Adrenal gland (tissue), 12 donors: ENCODE measurements around the gene PRKN. TPM values are rescaled to one million over a fixed set of nuclear protein-coding genes. Genes with fewer than 3 reads are reported as not detected.

Source experiments
- DNase-seq, 7 donors: peaks; one replicate each; pipeline ENCODE4 v3.0.0-alpha.2; 2019 to 2020
- H3K27ac ChIP-seq, 5 donors: fragments of 200-600 bp; sonication (generic) in 4 of 5; 1 replicate in 3 of 5; 2 replicates in 2 of 5; pipeline versions ENCODE4 v1.5.1 to v1.8.0; 2016 to 2020; ENCODE audit warnings: mild to moderate bottlenecking in 1 of 5
- H3K27me3 ChIP-seq: fragments of 200-600 bp; 2 replicates; pipeline ENCODE4 v1.8.0; 2021
- H3K36me3 ChIP-seq, 2 donors: fragments of 200-600 bp; replicated peaks in 1 of 2; 1 replicate in 1 of 2; 2 replicates in 1 of 2; pipeline versions ENCODE4 v1.5.1 to v1.8.0; 2018 to 2022
- H3K4me1 ChIP-seq, 2 donors: fragments of 200-600 bp; replicated peaks in 1 of 2; 1 replicate in 1 of 2; 2 replicates in 1 of 2; pipeline versions ENCODE4 v1.5.1 to v1.8.0; 2018 to 2021
- H3K4me3 ChIP-seq, 4 donors: fragments of 200-600 bp; sonication (generic) in 3 of 4; one replicate each; pipeline ENCODE4 v1.5.1; 2016 to 2018
- H3K9me3 ChIP-seq, 3 donors: fragments of 200-600 bp; sonication (generic) in 1 of 3; replicated peaks in 1 of 3; 1 replicate in 2 of 3; 2 replicates in 1 of 3; pipeline versions ENCODE4 v1.5.1 to v1.8.0; 2016 to 2021
- CTCF ChIP-seq, 6 experiments: fragments of 450-650 bp in 4 of 6; fragments of 200-600 bp in 2 of 6; sonication (generic) in 1 of 6; IDR thresholded peaks; 1 replicate in 5 of 6; 2 replicates in 1 of 6; pipeline versions ENCODE4 v1.5.1 to v1.8.0; 2016 to 2021; ENCODE audit warnings: antibody characterized with exemption in 6 of 6, mild to moderate bottlenecking in 2 of 6, moderate library complexity in 1 of 6
- POLR2A ChIP-seq, 2 donors: fragments of 450-650 bp; IDR thresholded peaks; one replicate each; pipeline ENCODE4 v1.6.1; 2017; ENCODE audit warnings: antibody characterized with exemption in 2 of 2, mild to moderate bottlenecking in 2 of 2, moderate library complexity in 1 of 2
- WGBS, 4 donors: extraction: QIAGEN DNeasy Blood & Tissue Kit in 2 of 4; methylation state at CpG; one replicate each; pipeline versions ENCODE4 v1.1.5 to v1.1.7; 2013 to 2017; 5-methylcytosine and 5-hydroxymethylcytosine counted together
- intact Hi-C, 2 donors: fragments of 100-400 bp; cut with DNase I; formaldehyde crosslinking; loops; one replicate each; pipeline versions ENCODE4 v1.14.1 to v1.15.0; 2022 to 2023
- polyA plus RNA-seq, 3 donors: library from polyadenylated mRNA; stranded (reverse); fragments of 200-250 nt in 2 of 3; fragments of 350-450 nt in 1 of 3; fragmentation: Illumina TruSeq in 1 of 3; extraction: RNeasy Lipid Tissue Mini Kit (QIAGEN cat#74804) in 1 of 3; gene quantifications; one replicate each; pipeline ENCODE4 v1.2.3, GENCODE V29; 2013 to 2014
- total RNA-seq, 9 donors: library from RNA; depleted of rRNA in 4 of 9; stranded (reverse); fragments of >200 nt in 4 of 9; fragments of 120-200 nt in 1 of 9; fragmentation: NEBNext Ultra II Directional in 1 of 9; extraction: Animal tissue kit (Norgen Biotek cat#: 25700) in 1 of 9; gene quantifications; one replicate each; pipeline versions ENCODE4 v1.1.0 to v1.2.4, GENCODE V29; 2013 to 2023
- donor health status: healthy with polysubstance abuse.
- donor health status: Bipolar disorder and iron deficiency.
- donor health status: DM: yes; HTN: yes; CAD: no.
- donor health status: DM: no; HTN: no; CAD: no.
- donor health status: DM: no; HTN: no; CAD: no.
- donor health status: DM: yes; HTN: yes; CAD: no.

The PRKN gene
- total and polyA plus RNA-seq, 12 donors: 1.9 to 159 (median 13.3) TPM

- 83 to 90% (median 87%) methylated on average over 2 of the region's 2 CpGs for WGBS, 4 donors
- DNase-seq: no peak
- no peak overlapping the region for H3K4me3 ChIP-seq
- H3K27me3 ChIP-seq: no peaks in the 10 kb centered on the region
- no peaks in the 10 kb centered on the region for H3K36me3 ChIP-seq
- no peak overlapping the region for H3K27ac ChIP-seq
- TF ChIP-seq POLR2A (IDR thresholded peaks at IDR 0.05) (no peak), CTCF (IDR thresholded peaks at IDR 0.05) (no peak)
- intact Hi-C loops: no loop called here
- no peaks in the 10 kb centered on the region for H3K9me3 ChIP-seq
- peaks cover 5 to 15% of the 10 kb centered on the region in 2 donors for H3K4me1 ChIP-seq
Measured at GRCh38 chr6:162722226-162722625, 5.3 kb downstream of the PRKN start.

- no peak overlapping the region for H3K4me3 ChIP-seq
- intact Hi-C loops: no loop called here
- no peak overlapping the region for H3K27ac ChIP-seq
- TF ChIP-seq POLR2A (IDR thresholded peaks at IDR 0.05) (no peak), CTCF (IDR thresholded peaks at IDR 0.05) (no peak)
- H3K36me3 ChIP-seq: no peaks in the 10 kb centered on the region
- H3K9me3 ChIP-seq: no peaks in the 10 kb centered on the region
- peaks cover 0 to 9% of the 10 kb centered on the region in 2 donors for H3K4me1 ChIP-seq
- 92 to 97% (median 95%) methylated on average over 2 of the region's 2 CpGs for WGBS, 4 donors
- no peak for DNase-seq
- H3K27me3 ChIP-seq: no peaks in the 10 kb centered on the region
Measured at GRCh38 chr6:162721404-162721687, 6.2 kb downstream of the PRKN start.

- Histone ChIP-seq H3K4me3 (no peak overlapping the region), H3K9me3 (no peaks in the 10 kb centered on the region), H3K4me1 (peaks cover 0 to 6% of the 10 kb centered on the region in 2 donors), H3K27ac (no peak overlapping the region), H3K27me3 (no peaks in the 10 kb centered on the region), H3K36me3 (no peaks in the 10 kb centered on the region)
- intact Hi-C loops: no loop called here
- DNase-seq: no peak
- TF ChIP-seq POLR2A (IDR thresholded peaks at IDR 0.05) (no peak), CTCF (IDR thresholded peaks at IDR 0.05) (no peak)
- 92 to 100% (median 97%) methylated on average over 1 of the region's 1 CpG for WGBS, 4 donors
Measured at GRCh38 chr6:162719528-162719927, 8.0 kb downstream of the PRKN start.

- intact Hi-C loops: no loop called here
- DNase-seq: no peak
- no peak overlapping the region for H3K27ac ChIP-seq
- H3K36me3 ChIP-seq: no peaks in the 10 kb centered on the region
- no peaks in the 10 kb centered on the region for H3K27me3 ChIP-seq
- H3K4me3 ChIP-seq: no peak overlapping the region
- H3K4me1 ChIP-seq: no peaks in the 10 kb centered on the region
- WGBS, 4 donors: 91 to 98% (median 94%) methylated on average over 6 of the region's 6 CpGs
- no peaks in the 10 kb centered on the region for H3K9me3 ChIP-seq
- TF ChIP-seq CTCF (IDR thresholded peaks at IDR 0.05): no peak
- no peak for TF ChIP-seq POLR2A (IDR thresholded peaks at IDR 0.05)
Measured at GRCh38 chr6:162715601-162716000, 12.0 kb downstream of the PRKN start.
